ENCODE data around the gene GNAS-AS1. TPM values are rescaled to one million over a fixed set of nuclear protein-coding genes. Genes with fewer than 3 reads are reported as not detected.

GNAS-AS1 gene
- total and polyA plus RNA-seq, 2 donors (not counting 1 experiment from before 2014, with no cell fraction given) = 1.5 TPM; not detected in 1

DNA sequence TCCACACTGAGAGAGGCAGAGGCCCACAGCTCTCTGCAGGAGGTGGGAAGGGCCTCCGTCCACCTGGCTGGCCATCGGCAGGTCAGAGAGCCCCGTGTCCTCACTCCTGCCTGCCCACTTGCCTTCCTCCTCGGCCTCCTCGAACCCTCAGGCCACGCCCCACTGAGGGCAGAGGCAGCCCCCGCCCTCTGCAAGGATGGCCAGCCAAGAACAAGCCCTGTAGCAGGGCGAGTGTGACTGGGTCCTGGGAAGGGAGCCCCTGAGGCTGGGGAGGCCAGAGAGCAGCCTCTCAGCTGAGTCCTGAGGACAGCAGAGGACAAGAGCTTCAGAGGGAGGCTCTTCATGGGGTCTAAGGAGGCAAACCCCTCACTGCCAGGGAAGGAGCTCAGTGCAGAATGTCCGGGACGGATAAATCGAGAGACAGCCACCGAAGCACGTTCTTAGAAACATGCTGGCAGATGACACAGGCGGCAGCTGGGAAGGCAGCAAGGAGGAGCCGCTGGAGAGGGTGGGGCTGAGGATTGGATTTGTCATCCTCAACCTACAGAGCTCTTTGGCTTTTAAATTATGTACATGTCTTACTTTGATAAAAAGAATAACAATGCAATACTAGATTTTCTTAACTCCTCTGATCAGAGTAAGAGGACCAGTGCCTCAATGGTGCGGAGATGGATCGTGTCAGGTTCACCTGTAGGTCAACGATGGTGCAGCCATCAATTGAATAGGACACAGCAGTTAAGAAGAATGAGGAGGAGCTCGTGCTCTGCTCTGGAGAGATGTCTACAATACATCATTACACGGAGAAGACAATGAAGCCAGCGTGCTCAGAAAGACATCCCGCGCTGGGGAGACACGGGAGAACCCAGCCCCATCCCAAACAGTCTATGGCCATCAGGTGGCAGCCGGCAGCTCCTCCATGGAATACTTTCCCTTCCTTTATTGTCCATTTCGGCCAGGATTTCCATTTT lies 53.0 kb downstream of the GNAS-AS1 start:
- no peaks in the 10 kb centered on the region for H3K9me3 ChIP-seq (ENCODE audit: control extremely low read depth in 1 of 3, control insufficient read depth in 2 of 3, insufficient read depth in 1 of 3, low read length in 2 of 3)
- H3K27me3 ChIP-seq (replicated peaks in 1 of 4; ENCODE audit: control extremely low read depth in 1 of 4, control insufficient read depth in 3 of 4, insufficient read depth in 4 of 4, low read length in 3 of 4) = peaks cover 0 to 3% (median 0%) of the 10 kb centered on the region in 4 experiments
- no peaks in the 10 kb centered on the region for H3K9me3 Mint-ChIP-seq (ENCODE audit: insufficient read depth)
- H3K4me3 ChIP-seq (ENCODE audit: control extremely low read depth in 1 of 5, extremely low read depth in 1 of 5, insufficient read depth in 1 of 5, low read depth in 2 of 5, low read length in 4 of 5) = no peak overlapping the region
- H3K27me3 Mint-ChIP-seq = peaks cover 23% of the 10 kb centered on the region
- H3K4me1 Mint-ChIP-seq = no peaks in the 10 kb centered on the region
- no peaks in the 10 kb centered on the region for H3K4me1 ChIP-seq (ENCODE audit: control insufficient read depth in 2 of 2, insufficient read depth in 2 of 2, low read length in 2 of 2)
- ATAC-seq (ENCODE audit: low read depth) = no peak
- intact Hi-C loops (cut with micrococcal nuclease) = no loop called here
- TF ChIP-seq EZH2 (IDR thresholded peaks at IDR 0.05; ENCODE audit: borderline replicate concordance, insufficient read depth, low read depth, low read length, poor library complexity, severe bottlenecking) = no peak
- TF ChIP-seq, protein P1, sequence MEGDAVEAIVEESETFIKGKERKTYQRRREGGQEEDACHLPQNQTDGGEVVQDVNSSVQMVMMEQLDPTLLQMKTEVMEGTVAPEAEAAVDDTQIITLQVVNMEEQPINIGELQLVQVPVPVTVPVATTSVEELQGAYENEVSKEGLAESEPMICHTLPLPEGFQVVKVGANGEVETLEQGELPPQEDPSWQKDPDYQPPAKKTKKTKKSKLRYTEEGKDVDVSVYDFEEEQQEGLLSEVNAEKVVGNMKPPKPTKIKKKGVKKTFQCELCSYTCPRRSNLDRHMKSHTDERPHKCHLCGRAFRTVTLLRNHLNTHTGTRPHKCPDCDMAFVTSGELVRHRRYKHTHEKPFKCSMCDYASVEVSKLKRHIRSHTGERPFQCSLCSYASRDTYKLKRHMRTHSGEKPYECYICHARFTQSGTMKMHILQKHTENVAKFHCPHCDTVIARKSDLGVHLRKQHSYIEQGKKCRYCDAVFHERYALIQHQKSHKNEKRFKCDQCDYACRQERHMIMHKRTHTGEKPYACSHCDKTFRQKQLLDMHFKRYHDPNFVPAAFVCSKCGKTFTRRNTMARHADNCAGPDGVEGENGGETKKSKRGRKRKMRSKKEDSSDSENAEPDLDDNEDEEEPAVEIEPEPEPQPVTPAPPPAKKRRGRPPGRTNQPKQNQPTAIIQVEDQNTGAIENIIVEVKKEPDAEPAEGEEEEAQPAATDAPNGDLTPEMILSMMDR (IDR thresholded peaks at IDR 0.05) = no peak
- H3K9ac ChIP-seq (ENCODE audit: low read length) = no peak overlapping the region
- no peak overlapping the region for H3K4me2 ChIP-seq (replicated peaks; ENCODE audit: low read depth, low read length, poor library complexity, severe bottlenecking)
- ChIA-PET CTCF (no interaction called here), POLR2A (no interaction called here)
- no peaks in the 10 kb centered on the region for H3K79me2 ChIP-seq (ENCODE audit: control insufficient read depth, insufficient read depth, low read length)
- H3K4me3 Mint-ChIP-seq = no peak overlapping the region
- 83% methylated on average over 21 of the region's 26 CpGs for WGBS (ENCODE audit: insufficient coverage)
- no peak overlapping the region for H3K27ac Mint-ChIP-seq
- H3K27ac ChIP-seq (ENCODE audit: low read length in 2 of 2) = no peak overlapping the region
- no peaks in the 10 kb centered on the region for H4K20me1 ChIP-seq (ENCODE audit: control insufficient read depth, insufficient read depth, low read length, poor library complexity, severe bottlenecking)
- DNase-seq = no peak
- H3K36me3 ChIP-seq (replicated peaks in 1 of 2; ENCODE audit: control extremely low read depth in 1 of 2, control insufficient read depth in 1 of 2, extremely low read depth in 1 of 2, insufficient read depth in 2 of 2, low read length in 1 of 2) = no peaks in the 10 kb centered on the region
- no peak overlapping the region for H2AFZ ChIP-seq (ENCODE audit: insufficient read depth, low read depth, low read length, poor library complexity, severe bottlenecking)

DNA sequence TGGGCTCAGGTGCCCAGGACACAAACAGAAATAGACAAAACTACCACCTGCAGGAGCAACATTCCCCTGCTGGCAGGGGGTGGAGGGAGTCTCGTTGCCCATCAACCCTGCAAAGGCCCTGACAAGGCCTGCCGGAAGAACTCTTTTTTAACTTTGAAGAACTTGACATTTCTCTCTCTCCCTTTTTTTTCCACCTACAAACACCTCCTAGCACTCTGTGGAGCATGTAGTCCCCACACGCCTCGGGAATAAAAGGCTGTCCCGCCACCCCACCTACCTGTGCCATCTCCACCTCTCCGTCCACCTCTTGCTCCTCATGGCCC lies 54.8 kb downstream of the GNAS-AS1 start:
- no peak for ATAC-seq (ENCODE audit: low read depth)
- TF ChIP-seq EZH2 (IDR thresholded peaks at IDR 0.05; ENCODE audit: borderline replicate concordance, insufficient read depth, low read depth, low read length, poor library complexity, severe bottlenecking) = no peak
- TF ChIP-seq, protein P1 (IDR thresholded peaks at IDR 0.05) = no peak
- H3K4me1 ChIP-seq (ENCODE audit: control insufficient read depth in 2 of 2, insufficient read depth in 2 of 2, low read length in 2 of 2) = no peaks in the 10 kb centered on the region
- ChIA-PET CTCF (no interaction called here), POLR2A (no interaction called here)
- H3K9me3 Mint-ChIP-seq (ENCODE audit: insufficient read depth) = no peaks in the 10 kb centered on the region
- no peaks in the 10 kb centered on the region for H4K20me1 ChIP-seq (ENCODE audit: control insufficient read depth, insufficient read depth, low read length, poor library complexity, severe bottlenecking)
- H3K27ac ChIP-seq (ENCODE audit: low read length in 2 of 2) = no peak overlapping the region
- DNase-seq = no peak
- WGBS (ENCODE audit: insufficient coverage) = 92% methylated on average over 5 of the region's 6 CpGs
- peaks cover 0 to 8% (median 0%) of the 10 kb centered on the region in 4 experiments for H3K27me3 ChIP-seq (replicated peaks in 1 of 4; ENCODE audit: control extremely low read depth in 1 of 4, control insufficient read depth in 3 of 4, insufficient read depth in 4 of 4, low read length in 3 of 4)
- H3K9me3 ChIP-seq (ENCODE audit: control extremely low read depth in 1 of 3, control insufficient read depth in 2 of 3, insufficient read depth in 1 of 3, low read length in 2 of 3) = peaks cover 0 to 5% (median 0%) of the 10 kb centered on the region in 3 donors
- no peak overlapping the region for H3K4me3 Mint-ChIP-seq
- H3K27me3 Mint-ChIP-seq = peaks cover 22% of the 10 kb centered on the region
- no peak overlapping the region for H3K4me2 ChIP-seq (replicated peaks; ENCODE audit: low read depth, low read length, poor library complexity, severe bottlenecking)
- intact Hi-C loops (cut with micrococcal nuclease) = no loop called here
- H3K36me3 ChIP-seq (replicated peaks in 1 of 2; ENCODE audit: control extremely low read depth in 1 of 2, control insufficient read depth in 1 of 2, extremely low read depth in 1 of 2, insufficient read depth in 2 of 2, low read length in 1 of 2) = no peaks in the 10 kb centered on the region
- no peak overlapping the region for H3K9ac ChIP-seq (ENCODE audit: low read length)
- H2AFZ ChIP-seq (ENCODE audit: insufficient read depth, low read depth, low read length, poor library complexity, severe bottlenecking) = no peak overlapping the region
- H3K4me1 Mint-ChIP-seq = no peaks in the 10 kb centered on the region
- H3K4me3 ChIP-seq (ENCODE audit: control extremely low read depth in 1 of 5, extremely low read depth in 1 of 5, insufficient read depth in 1 of 5, low read depth in 2 of 5, low read length in 4 of 5) = no peak overlapping the region
- no peak overlapping the region for H3K27ac Mint-ChIP-seq
- no peaks in the 10 kb centered on the region for H3K79me2 ChIP-seq (ENCODE audit: control insufficient read depth, insufficient read depth, low read length)

Data from B cell (primary cell).